ENCODE measurements around the gene CORO6.

The CORO6 gene

DNA sequence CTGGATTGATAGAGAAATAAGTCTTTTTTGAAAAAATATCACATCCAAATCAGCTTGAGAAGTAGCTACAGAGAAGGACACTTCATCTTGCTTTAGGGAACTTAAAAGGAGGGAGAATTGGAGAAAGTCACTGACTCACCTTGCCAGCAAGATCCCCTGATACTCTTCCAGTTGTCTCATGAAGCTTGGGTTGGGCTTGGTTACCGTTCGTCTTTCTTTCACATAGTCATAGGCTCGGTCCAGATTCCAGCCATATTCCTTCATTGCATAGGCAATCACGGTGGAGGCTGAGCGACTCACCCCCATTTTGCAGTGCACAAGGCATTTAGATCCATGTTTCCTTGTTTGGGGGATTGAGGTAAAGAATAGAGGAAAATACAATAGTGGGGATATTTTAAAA, 25.3 kb upstream of the CORO6 start:
- Mint-ChIP-seq H3K4me1 (peaks cover 16% of the 10 kb centered on the region), H3K27ac (no peak overlapping the region), H3K9me3 (no peaks in the 10 kb centered on the region), H3K27me3 (no peaks in the 10 kb centered on the region), H3K36me3 (peaks cover 62% of the 10 kb centered on the region), H3K4me3 (no peak overlapping the region)
- ATAC-seq = no peak

DNA sequence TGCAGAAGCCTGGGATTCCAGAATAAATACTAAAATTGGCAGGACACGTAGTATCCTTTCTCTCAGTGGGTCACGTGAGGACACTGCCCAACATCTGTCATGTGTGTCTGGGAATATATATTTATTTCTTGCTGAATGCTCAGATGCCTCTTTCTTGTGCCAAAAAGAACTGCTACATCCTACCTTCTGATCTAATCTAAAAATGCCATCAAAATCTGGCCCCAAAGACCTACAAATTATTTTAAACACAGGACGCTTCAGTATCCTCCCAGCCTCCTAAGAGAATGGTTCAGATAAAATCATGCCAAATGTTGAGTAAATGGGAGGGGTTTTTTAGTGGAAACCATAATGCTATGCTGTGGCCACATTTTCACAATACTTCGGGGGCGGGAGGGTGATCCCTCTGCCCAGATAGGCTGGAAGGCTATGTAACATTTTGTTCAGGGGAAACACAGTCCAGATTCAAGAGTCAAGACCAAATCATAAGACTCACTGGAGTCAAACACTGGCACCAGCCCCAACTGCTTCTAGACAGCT, 22.9 kb upstream of the CORO6 start:
- Mint-ChIP-seq H3K9me3 (no peaks in the 10 kb centered on the region), H3K4me3 (no peak overlapping the region), H3K36me3 (peaks cover 50% of the 10 kb centered on the region), H3K4me1 (peaks cover 19% of the 10 kb centered on the region), H3K27me3 (no peaks in the 10 kb centered on the region), H3K27ac (peak overlapping the region; percentile 44)
- no peak for ATAC-seq

DNA sequence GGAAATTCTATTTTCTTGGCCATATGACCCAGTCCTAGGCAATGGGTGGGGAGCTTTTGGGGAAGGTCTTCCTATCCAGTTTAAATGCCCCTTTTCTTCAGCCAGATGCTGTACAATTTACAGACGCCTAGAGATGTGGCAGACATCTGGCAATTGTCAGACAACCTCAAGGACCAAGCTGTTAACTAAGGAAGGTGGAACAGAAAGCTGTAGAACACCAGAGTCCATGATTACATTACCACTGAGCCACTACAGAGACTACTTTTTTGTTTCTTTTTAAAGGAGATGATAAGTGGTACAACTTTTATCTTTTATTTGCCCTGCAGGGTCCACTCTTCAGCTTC, 21.1 kb upstream of the CORO6 start:
- Mint-ChIP-seq H3K4me3 (no peak overlapping the region), H3K27me3 (no peaks in the 10 kb centered on the region), H3K36me3 (peaks cover 40% of the 10 kb centered on the region), H3K4me1 (peaks cover 30% of the 10 kb centered on the region), H3K9me3 (no peaks in the 10 kb centered on the region), H3K27ac (peak overlapping the region; percentile 43)
- ATAC-seq = no peak

DNA sequence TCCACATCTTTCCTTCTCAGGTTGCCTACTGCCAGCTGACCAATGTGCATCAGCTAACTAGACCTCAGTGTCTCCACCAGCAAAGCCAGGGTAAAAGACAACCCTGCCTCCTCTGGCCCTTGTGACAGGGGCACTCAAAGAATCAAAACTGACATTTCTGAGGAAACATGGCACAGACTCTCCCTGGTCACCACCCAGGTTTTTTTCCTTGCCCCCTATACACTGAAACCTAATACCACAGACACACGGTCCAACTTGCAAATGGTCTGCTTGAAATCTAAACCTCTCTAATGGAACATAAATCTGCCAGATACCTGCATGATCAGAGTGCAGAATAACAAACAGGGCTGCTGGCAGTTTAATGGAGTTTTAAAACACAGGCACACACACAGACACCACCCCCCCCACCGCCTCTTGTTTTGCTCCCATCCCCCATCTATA, 19.5 kb upstream of the CORO6 start:
- Mint-ChIP-seq H3K27me3 (no peaks in the 10 kb centered on the region), H3K4me1 (peaks cover 30% of the 10 kb centered on the region), H3K4me3 (no peak overlapping the region), H3K36me3 (peaks cover 36% of the 10 kb centered on the region), H3K9me3 (no peaks in the 10 kb centered on the region), H3K27ac (peak overlapping the region; percentile 56)
- ATAC-seq = no peak

DNA sequence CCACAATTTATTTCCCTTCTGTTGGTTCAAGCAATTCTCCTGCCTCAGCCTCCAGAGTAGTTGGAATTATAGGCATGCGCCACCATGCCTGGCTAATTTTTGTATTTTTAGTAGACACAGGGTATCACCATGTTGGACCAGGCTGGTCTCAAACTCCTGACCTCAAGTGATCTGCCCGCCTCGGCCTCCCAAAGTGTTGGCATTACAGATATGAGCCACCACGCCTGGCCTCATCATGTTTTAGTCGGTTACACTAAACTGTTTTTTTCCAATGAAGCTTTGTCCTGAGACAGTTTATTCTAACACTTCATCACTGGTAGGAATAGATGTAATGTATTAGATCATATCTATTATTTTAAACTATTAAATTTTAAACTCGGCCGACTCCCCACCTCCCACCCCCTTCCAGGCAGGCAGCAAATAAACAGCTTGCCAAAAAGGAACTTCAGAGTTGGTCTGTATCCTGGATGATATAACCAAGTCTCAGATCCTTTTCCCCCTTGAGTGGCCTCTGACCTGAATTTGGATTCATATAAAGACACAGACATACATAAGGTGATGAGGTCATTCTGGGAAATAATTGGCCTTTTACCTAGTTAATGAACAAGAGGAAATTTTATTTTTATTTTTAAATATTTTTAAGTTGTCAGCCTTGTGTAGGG, 18.4 kb upstream of the CORO6 start:
- Mint-ChIP-seq H3K9me3 (no peaks in the 10 kb centered on the region), H3K36me3 (peaks cover 44% of the 10 kb centered on the region), H3K4me1 (peaks cover 30% of the 10 kb centered on the region), H3K4me3 (no peak overlapping the region), H3K27me3 (no peaks in the 10 kb centered on the region), H3K27ac (peak overlapping the region; percentile 92)
- ATAC-seq = no peak

DNA sequence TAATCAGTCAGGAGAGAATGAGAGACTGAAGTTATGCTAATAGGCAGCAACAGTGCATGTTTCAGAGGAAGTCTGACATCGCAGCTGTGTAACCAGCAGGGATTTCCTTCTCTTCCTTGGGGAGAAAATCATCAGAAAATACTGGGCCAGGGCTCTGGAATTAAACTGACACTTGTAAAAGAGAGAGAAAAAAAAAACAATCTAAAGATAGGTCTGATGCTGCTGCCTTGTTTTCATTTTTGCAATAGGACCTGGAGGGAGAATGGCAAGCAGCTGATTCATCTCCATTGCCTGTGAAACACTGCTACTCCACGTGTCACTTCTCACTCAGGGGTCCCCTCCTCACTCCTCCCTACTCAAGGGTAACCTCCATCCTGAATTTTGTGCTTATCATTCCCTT, 17.7 kb upstream of the CORO6 start:
- Mint-ChIP-seq H3K27me3 (no peaks in the 10 kb centered on the region), H3K27ac (peak overlapping the region; percentile 92), H3K36me3 (peaks cover 44% of the 10 kb centered on the region), H3K9me3 (no peaks in the 10 kb centered on the region), H3K4me3 (no peak overlapping the region), H3K4me1 (peaks cover 25% of the 10 kb centered on the region)
- ATAC-seq = no peak

DNA sequence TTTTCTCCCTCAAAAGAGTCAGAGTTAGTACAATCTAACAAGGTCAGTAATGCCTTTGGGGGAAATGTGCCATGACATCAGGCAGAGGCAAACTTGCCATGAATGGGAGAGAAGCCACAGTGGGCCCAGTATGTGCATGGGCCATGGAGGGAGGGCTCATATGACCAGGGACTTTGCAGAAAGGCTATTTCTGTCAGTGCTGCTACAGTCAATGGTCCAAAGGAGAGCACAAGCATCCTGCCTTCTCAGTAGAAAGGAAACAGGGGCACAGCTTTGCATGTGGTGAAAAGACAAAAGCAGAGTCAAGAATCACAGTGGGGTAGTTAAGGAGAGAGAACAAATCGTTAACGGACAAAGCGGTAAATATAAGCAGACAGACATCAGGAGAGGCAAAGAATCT, 11.2 kb upstream of the CORO6 start:
- no peak overlapping the region for H3K27ac Mint-ChIP-seq
- no peaks in the 10 kb centered on the region for H3K27me3 Mint-ChIP-seq
- H3K4me1 Mint-ChIP-seq = peaks cover 4% of the 10 kb centered on the region
- H3K36me3 Mint-ChIP-seq = peaks cover 52% of the 10 kb centered on the region
- H3K9me3 Mint-ChIP-seq = no peaks in the 10 kb centered on the region
- no peak for ATAC-seq
- no peak overlapping the region for H3K4me3 Mint-ChIP-seq

DNA sequence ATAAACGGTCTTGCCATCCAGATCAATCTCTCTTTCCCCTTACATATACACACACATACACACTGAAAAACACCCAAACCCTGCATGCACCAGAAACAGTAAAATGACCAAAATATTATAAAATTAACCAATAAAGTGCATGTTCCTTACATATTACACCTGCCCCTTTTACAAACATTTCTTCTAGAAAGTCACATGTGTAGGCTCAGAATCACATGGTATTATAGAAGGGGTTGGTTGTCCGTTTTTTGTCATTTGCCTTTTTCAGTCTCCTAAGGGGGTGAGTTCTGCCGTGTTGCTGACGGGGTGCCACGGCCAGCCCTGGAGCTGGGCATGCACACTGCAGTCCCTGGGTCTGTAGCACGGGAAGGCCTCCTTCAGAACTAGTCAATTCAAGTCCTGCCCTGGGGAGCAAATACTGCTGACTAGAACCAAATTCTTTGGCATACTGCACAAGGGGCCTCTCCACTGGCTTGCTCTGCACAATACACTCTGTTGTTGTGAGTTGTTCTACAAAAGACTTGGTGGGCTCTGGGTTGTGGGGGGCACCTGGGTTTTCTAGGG, 8.0 kb upstream of the CORO6 start:
- H3K27ac Mint-ChIP-seq = no peak overlapping the region
- no peak for ATAC-seq

DNA sequence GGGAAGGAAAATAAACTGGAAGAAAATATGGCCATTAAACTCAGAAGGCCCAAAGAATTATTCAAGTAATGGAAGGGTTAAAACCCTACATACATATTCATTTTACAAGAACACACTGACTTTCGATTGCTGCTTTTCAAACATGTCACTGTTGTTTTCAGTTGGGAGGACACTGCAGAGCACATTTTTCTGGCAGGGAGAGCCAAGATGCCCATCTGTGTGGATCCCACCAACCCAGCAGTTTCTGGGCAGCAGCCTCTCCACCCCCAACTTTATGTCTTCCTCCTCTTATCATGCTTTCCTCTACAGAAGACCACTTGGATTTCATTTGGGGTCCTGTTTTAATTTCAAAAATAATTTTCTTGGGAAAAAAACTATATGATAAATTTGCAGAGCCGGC, 7.1 kb upstream of the CORO6 start:
- peaks cover 43% of the 10 kb centered on the region for H3K36me3 Mint-ChIP-seq
- H3K27me3 Mint-ChIP-seq = no peaks in the 10 kb centered on the region
- ATAC-seq = no peak
- H3K4me3 Mint-ChIP-seq = no peak overlapping the region
- no peak overlapping the region for H3K27ac Mint-ChIP-seq
- peaks cover 23% of the 10 kb centered on the region for H3K4me1 Mint-ChIP-seq
- H3K9me3 Mint-ChIP-seq = no peaks in the 10 kb centered on the region

More for the DNA sequence above, 8.0 kb upstream of the CORO6 start:
- Mint-ChIP-seq H3K4me3 (no peak overlapping the region), H3K36me3 (peaks cover 42% of the 10 kb centered on the region), H3K9me3 (no peaks in the 10 kb centered on the region), H3K4me1 (peaks cover 19% of the 10 kb centered on the region), H3K27me3 (no peaks in the 10 kb centered on the region)

DNA sequence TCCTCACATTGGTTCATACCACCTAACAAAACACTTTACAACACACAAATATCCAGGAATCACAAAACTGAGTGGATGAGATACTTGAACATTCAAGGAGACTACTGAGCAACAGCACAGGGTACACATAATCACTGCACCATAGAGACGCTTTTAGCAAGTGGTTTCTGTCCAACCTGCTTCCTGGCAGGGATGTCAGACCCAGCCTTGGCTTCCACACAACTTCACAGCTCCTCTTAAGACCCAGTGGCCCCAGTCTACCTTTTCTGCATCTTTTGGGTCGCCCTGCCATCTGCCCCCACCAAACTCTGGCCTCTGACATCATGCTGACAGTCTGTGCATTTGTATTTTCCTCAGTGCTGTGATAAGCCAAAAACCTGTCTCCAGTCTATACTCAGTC, 5.9 kb upstream of the CORO6 start:
- Mint-ChIP-seq H3K27ac (peak overlapping the region; percentile 31), H3K4me3 (no peak overlapping the region), H3K36me3 (peaks cover 37% of the 10 kb centered on the region), H3K9me3 (no peaks in the 10 kb centered on the region), H3K4me1 (peaks cover 30% of the 10 kb centered on the region), H3K27me3 (no peaks in the 10 kb centered on the region)
- ATAC-seq = no peak

DNA sequence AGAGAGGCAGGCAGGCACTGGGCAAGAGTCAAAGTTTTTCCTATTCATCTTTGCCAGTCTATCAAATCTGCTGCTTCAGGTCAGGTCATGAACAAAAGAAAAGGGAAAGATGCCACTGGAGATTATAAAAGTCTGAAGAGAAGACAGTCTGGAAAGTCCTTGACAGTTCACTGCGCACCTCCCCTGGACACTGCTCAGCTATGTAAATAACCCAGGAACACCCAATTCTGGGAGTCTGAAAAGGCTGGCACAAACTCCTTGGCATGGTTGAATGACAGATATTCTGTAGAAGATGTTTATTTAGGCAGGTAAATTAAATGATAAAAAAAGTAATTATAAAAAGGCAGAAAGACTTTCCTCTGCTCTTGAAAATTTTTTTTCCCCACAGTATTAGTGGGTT, 5.2 kb upstream of the CORO6 start:
- H3K27me3 Mint-ChIP-seq = no peaks in the 10 kb centered on the region
- no peak for ATAC-seq
- H3K4me1 Mint-ChIP-seq = peaks cover 37% of the 10 kb centered on the region
- no peaks in the 10 kb centered on the region for H3K9me3 Mint-ChIP-seq
- peaks cover 37% of the 10 kb centered on the region for H3K36me3 Mint-ChIP-seq
- H3K27ac Mint-ChIP-seq = peak overlapping the region; percentile 55
- H3K4me3 Mint-ChIP-seq = no peak overlapping the region

DNA sequence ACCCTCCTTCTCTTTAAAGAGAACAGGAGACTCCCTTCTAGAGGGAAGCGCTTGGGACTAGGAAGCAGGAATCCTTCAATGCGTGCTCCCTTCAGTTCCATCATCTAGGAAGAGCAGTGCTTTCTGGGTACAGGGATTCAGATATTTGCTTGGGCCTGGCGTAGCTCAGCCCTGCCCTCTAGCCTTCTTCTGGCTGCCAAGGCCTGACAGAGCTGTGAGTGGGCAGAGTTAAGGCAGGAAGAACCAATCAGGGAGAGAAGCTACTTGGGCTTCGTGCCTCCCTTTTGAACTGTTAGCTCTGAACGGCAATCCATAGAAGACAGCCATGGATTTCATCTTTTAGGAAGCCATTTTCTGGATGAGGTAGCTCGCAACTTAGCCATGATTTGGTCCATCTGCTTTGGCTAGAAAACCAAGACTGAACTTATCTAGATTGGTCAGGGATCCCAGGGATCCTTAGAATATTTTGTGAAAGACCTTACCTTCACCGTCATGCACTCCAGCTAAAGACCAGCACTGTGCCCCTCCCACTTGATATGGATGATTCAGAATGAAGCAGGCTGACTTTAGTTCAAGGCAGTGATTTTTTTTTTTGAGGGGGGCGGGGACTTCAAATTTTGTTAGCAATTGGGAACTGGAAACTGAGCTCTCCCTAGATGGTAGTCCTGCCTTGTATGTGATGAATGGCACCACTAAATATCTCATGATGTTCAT, 2.5 kb upstream of the CORO6 start:
- Mint-ChIP-seq H3K27me3 (no peaks in the 10 kb centered on the region), H3K4me3 (no peak overlapping the region), H3K36me3 (peaks cover 14% of the 10 kb centered on the region), H3K9me3 (no peaks in the 10 kb centered on the region), H3K27ac (no peak overlapping the region), H3K4me1 (peaks cover 49% of the 10 kb centered on the region)
- ATAC-seq = no peak

DNA sequence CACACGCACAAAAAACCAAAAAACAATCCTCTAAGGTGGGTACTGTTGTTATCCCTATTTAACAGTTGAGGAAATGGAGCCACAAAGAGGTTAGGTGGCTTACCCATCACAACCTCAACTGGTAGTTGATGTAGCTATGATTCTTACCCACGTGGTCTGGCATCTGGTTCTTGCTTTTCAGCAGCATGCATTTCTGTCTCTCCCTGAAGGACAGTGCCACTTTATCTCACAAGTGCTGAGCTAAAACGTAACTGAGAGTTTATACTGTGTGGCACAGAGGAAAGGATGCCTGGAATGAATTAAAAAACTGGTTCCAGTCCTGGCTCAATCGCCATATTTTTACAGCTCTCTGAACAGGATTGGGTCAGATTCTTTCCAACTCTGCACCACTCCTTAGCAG, 1.9 kb upstream of the CORO6 start:
- Mint-ChIP-seq H3K4me3 (no peak overlapping the region), H3K36me3 (peaks cover 14% of the 10 kb centered on the region), H3K4me1 (peaks cover 49% of the 10 kb centered on the region), H3K27me3 (no peaks in the 10 kb centered on the region), H3K9me3 (no peaks in the 10 kb centered on the region), H3K27ac (peak overlapping the region; percentile 60)
- ATAC-seq = no peak

DNA sequence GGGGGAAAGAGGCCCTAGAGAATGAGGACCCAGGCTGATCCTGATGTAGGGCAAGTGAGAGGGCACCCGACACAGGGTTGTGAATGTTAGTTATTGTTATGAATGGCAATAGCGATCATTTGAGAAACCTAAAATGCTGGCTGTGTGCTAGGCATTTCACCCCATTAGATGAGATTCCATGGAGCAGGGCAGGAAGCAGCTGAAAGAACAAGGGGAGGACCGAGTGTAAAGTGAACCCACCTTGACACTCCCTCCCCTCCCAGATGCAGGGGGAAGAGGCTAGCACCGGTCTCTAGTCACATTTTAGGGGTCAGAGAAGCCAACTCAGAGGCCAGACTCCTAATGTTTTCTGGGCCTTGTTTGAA, 553 bp upstream of the CORO6 start:
- H3K4me1 Mint-ChIP-seq = peaks cover 53% of the 10 kb centered on the region
- peaks cover 7% of the 10 kb centered on the region for H3K36me3 Mint-ChIP-seq
- H3K9me3 Mint-ChIP-seq = no peaks in the 10 kb centered on the region
- H3K27ac Mint-ChIP-seq = peak overlapping the region; percentile 60
- no peak for ATAC-seq
- H3K4me3 Mint-ChIP-seq = peak overlapping the region; percentile 75
- H3K27me3 Mint-ChIP-seq = no peaks in the 10 kb centered on the region

DNA sequence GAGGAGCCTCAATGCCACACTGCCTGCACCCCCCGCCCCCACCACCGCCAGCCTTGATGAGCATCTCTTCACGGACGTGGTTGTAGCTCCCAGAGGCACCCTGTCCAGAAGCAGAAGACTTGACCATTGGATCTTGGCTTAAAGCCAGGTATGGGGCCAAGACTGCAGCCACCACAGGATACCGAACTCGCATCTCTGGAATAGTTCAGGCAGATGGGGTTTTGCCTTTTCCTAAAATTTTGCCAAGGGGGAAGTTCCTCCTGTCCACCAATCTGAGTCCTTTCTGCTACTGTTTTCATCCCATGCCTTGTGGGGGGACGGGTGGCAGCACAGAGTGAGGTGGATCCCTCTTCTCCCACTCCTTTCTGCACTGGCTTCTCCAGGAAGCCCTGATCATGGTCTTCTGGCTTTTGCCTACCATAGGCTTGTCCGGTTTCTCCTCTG, 939 bp downstream of the CORO6 start:
- Mint-ChIP-seq H3K36me3 (peaks cover 7% of the 10 kb centered on the region), H3K4me3 (peak overlapping the region; percentile 75), H3K27me3 (peaks cover 6% of the 10 kb centered on the region), H3K27ac (peak overlapping the region; percentile 54), H3K4me1 (peaks cover 55% of the 10 kb centered on the region), H3K9me3 (no peaks in the 10 kb centered on the region)
- ATAC-seq = no peak

Data from stimulated activated memory B cell treated with anti-CD40 and anti-IgM and Interleukin-4, amounts not matched to agents 10 μg/mL and 1 μg/mL and 100 μg/mL, for 72 hours (primary cell).